Stimulated activated CD4-positive, alpha-beta T cell treated with anti-CD3 and anti-CD28 coated beads, Interleukin-4, amount 100 ng/mL, for 4 hours (primary cell): ENCODE results near the gene TAF1A.

ENCODE experiments used
- DNase-seq, 2 experiments: peaks; one replicate each; pipeline ENCODE4 v3.0.0-alpha.2; 2020

Gene TAF1A

DNA sequence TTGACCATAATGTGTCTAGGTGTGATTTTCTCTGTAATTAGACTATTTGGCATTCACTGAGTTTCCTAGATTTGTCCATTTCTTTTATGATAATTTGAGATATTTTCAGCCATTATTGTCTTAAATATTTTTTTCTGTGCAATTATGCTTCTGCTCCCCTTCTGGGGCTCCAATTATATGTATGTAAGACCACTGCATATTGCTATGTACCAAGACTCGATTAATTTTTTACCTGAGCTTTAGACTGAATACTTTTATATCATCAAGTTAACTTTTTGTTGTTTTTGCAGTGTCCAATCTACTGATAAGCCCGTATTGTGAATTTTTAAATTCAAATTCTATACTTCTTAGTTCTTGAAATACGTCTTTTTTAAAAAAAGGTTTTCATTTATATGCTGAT, 5.1 kb upstream of the TAF1A start:
- DNase-seq: no peak

GRCh38 chr1:222592171-222592570, 2.4 kb upstream of the TAF1A start:
- DNase-seq: no peak

GRCh38 chr1:222588135-222588534, 1.6 kb downstream of the TAF1A start:
- no peak for DNase-seq

- no peak for DNase-seq
These were observed 2.9 kb downstream of the TAF1A start for GRCh38 chr1:222586842-222587241.

GRCh38 chr1:222583079-222583478, 6.7 kb downstream of the TAF1A start:
- DNase-seq: no peak

- no peak for DNase-seq
These were observed 7.5 kb downstream of the TAF1A start for GRCh38 chr1:222582099-222582774.

- no peak for DNase-seq
These were observed 10.4 kb downstream of the TAF1A start for GRCh38 chr1:222579316-222579715.

GRCh38 chr1:222570837-222571236, 18.9 kb downstream of the TAF1A start:
- no peak for DNase-seq

GRCh38 chr1:222561656-222562055, 28.1 kb downstream of the TAF1A start:
- DNase-seq: no peak

DNA sequence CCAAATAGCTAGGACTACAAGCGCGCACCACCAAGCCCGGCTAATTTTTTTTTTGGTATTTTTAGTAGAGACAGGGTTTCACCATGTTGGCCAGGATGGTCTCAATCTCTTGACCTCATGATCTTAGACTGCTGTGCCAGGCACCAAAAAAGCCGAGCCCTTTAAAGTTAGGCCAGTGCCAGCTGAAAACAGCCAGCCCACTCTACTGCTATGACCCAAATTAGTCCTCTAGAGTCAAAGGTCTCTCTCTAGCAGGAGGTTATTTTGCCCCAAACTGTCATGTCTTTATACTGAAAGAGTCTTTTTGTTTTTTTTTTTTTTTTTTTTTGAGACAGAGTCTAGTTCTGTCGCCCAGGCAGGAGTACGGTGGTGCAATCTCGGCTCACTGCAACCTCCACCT, 32.2 kb downstream of the TAF1A start:
- no peak for DNase-seq

DNA sequence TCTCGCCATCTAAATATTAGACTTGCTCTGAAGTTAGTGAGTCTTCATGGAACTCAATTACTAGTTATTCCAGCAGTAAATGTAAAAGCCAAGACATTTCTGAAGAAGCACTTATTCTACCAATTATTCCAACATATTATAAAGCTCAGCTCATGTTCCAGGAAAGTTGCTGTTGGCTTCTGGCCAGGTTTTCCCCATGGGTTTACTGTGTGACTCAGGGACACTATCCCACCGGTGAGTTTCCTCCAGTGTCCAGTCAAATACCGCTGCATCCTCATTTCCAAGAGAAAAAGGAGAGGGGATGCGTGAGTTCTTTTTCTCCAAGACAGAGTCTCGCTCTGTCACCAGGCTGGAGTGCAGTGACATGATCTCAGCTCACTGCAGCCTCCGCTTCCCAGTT, 32.6 kb downstream of the TAF1A start:
- DNase-seq: no peak

DNA sequence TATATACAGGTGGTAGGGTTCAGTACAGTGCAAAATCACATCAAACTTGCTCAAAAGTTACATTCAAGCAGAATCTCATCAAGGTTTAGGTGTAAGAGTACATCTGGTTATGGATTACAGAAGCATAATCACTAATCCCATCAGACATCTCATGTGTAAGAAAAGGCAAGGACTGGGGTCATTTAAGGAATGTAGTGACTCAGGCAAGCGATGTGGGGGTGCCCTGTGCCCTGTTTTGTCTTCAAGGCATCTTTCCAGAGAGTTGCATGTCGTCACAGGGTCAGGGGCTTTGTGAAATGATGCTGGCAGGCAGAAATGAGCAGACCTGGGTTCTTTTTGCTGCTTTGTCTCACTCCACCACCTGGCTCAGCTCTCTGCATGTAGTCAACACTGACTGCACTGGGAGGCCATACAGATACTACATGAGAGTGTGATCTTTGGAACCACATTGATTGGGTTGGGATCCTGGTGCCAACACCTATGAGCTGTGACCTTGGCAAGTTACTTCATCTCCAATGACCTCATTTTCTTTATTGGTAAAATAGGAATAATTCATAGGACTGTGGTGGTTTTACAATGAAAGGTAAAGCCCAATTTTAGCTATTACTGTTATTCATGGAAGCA, 33.6 kb downstream of the TAF1A start:
- DNase-seq: no peak

GRCh38 chr1:222554177-222554576, 35.6 kb downstream of the TAF1A start:
- no peak for DNase-seq

- DNase-seq: no peak
These were observed 36.9 kb downstream of the TAF1A start for GRCh38 chr1:222552882-222553281.

GRCh38 chr1:222547944-222548671, 41.6 kb downstream of the TAF1A start, which contains the start of gene HHIPL2:
TSS of gene HHIPL2 (minus strand) at chr1:222548104. CDS start at chr1:222548044, 60 bp downstream.
- DNase-seq: no peak

DNA sequence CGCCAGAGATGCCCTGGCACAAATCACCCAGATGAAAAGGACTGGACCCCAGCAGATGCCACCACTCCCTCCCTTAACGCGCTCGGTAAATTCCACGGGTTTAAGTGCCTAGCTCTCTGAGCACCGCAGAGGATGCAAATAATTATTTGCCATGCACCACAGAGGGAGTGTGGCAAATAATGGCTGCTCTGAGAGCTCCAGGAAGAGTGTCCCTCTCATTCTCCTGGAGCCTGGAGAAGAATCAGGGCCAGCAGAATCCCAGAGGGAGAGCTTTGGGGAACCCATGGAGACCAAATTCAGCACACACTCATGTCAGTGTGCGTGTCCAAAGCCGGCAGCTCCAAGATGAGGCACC, 42.5 kb downstream of the TAF1A start:
- no peak for DNase-seq

DNA sequence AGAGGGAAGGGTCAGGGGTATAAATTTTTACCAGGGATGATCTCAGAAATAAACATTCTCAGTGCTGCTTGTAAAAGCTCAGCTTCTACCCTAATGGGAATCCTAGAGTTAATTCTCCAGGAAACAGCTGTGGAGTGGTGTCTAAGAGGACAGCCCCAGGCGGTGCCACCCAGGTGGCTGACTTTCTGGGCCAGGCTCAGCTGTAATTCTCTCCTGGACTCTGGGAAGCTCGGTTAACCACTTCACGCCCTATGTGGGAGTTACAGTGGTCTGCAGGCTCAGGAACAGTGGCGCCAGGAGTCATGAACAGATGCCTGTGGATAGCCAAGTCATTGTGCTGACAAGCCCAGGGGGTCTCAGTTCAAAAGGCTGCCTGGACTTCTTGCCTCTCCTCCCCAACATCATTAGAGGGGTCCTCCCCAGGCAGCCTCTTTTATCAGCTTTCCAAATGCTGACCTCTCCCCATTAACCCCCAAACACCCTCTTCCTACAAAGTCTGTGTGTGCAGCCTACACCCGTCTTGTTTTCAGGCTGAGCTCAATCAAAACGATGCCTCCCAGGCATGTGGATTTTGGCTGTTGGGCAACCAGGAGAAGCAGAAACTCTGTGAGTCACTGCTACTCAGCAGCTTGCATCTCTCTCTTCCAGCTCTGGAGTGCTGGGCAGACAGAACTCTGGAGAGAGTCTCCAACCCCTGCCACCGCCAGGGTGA, 43.0 kb downstream of the TAF1A start:
- no peak for DNase-seq

DNA sequence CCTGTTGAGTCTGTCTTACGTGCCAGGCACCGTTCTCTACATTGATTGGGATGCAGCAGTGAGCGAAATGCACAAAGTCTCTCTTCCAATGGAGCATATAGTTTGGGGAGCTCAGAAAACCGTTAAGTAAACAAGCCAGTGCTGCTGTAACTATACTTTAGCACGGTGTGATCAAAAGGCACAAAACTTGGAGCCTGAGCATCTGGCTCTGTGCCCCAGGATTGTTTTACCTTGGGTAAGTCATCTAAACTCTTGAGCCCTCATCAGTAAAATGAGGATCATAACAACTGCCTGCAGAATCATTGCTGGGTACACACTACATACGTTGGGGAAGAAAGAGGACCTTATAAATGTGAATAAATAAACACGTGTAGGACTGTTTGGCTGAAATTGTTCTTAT, 43.6 kb downstream of the TAF1A start:
- DNase-seq: no peak

DNA sequence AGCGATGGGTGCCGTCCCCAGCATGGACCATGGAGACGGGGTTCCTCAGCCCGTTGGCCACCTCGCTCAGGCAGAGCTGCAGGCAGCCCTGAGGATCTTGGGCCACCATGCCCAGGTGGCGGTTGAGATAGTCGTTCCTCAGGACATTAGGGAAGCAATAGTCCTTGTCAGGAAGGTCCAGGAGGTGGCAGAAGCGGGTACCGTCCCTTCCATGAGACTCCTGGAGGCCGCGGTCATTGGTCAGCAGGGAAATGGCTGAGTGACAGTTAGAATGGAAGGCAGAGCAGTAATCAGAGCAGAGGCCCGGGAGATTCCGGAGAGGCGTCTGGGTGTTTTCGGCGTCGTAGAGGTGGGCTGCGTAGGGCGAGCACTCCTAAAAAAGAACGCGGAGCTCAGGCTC, 45.9 kb downstream of the TAF1A start:
- no peak for DNase-seq

- DNase-seq: no peak
These were observed 49.1 kb downstream of the TAF1A start for GRCh38 chr1:222540598-222540995.

DNA sequence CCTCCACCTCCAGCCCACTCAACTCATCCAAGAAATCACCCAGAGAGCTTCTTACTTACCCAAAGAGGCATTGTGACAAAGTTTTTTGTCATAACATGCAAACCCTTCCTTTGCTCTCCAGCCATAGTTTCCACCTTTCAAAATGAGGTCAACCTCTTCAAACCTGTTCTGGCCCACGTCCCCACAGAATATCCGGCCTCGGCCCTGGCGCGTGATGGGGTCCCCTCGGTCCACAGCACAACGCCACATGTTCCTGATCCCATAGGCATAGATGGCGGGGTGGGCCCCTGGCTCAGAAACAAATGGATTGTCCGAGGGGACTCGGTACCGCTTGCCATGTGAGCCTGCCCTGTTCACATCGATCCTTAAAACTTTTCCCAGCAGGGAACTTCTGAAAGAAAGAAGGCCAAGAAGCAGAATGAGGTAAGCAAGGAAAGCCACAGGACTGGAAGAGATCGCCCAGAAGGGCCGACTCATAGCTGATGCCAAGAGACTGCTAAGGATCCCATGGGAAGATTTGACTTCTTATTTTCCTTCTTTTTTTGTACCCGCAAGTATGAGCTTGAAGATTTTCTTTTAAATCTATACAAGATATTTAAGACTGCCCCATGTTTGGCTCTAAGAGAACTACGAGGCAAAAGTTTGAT, 49.7 kb downstream of the TAF1A start:
- DNase-seq: no peak

DNA sequence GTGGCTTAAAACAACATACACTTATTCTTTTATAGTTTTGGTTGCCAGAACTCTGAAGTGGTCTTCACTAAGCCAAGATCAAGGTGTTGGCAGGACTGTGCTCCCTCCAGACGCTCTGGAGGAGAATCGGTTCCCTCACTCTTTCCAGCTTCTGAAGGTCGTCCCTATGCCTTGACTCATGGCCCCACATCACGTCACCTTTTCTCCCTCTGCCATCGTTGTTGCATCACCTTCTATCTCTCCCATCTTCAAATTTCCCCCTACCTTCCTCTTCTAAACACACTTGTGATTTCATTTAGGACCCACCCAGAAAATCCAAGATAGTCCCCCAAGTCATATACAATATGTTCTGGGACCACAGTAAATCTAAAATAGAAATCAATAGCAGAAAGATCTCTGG, 54.3 kb downstream of the TAF1A start:
- DNase-seq: no peak

GRCh38 chr1:222530852-222531251, 58.9 kb downstream of the TAF1A start:
- DNase-seq: no peak
